HCEC 1CT (cell line): Measurements from ENCODE around the gene COPZ1.

Source experiments
- DNase-seq: peaks from one replicate; pipeline ENCODE4 v3.0.0-alpha.2; 2017

Gene COPZ1

DNA sequence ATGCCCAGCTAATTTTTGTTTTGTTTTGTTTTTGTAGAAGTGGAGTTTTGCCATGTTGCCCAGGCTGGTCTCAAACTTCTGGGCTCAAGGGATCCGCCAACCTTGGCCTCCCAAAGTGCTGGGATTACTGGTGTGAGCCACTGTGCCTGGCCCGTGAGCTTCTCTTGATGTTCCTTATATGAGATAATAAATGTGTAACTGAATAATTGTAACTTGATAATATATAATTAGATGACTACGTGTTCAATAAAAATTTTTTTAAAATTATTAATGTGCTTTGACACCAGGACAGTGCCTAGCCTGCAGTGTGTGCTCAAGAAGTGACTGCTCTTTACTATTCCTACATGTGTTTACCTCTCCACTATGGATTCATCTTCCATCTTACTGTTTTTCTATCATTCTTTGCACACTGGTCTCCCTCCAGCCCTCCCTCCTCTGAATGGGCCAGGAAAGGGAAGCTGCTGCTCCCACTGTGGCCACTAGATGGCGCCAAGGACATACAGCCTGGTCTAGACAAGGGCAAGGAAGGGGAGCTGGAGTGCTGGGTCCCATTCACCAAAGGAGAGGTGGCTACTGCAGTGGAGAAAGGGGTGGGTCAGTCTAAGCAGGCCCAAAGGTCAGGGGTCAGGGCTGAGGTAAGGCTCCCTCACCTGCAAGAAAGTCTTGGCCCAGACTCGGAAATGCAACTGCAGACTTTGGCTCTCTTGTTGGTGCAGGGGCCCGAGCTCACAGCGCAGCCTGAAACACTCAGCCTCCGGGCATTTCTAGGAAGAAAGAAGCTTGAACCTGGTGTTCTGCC lies 74.3 kb downstream of the COPZ1 start:
- peak; percentile 70 for DNase-seq

DNA sequence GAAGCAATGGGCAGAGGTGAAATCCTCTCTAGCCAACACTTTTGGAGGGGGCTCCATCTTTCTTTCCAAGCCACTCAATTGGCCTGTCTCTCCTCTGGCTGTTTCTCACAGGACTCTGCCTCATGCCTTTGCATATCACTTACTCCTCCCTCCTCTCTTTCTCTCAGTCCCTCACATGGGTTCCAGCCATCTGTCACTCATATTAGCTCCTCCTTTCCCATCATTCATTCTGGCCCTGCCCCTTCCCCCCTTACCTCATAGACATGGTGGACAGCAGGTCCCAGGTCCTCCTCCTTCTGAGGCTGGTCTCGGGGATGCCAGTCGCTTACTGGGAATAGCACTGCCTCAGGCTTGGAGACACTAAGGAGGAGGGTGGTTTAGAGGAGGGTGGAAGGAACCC lies 76.2 kb downstream of the COPZ1 start:
- DNase-seq, result no peak
